Brain pericyte (primary cell): ENCODE measurements around the gene ARNT2.
A peak's percentile ranks its signal among the peaks of the same experiment; 100 is the strongest.

Experiments used
- DNase-seq: peaks from one replicate; pipeline ENCODE4 v3.0.0-alpha.2; 2012; ENCODE audit warnings: low read depth, low spot score

The ARNT2 gene

DNA sequence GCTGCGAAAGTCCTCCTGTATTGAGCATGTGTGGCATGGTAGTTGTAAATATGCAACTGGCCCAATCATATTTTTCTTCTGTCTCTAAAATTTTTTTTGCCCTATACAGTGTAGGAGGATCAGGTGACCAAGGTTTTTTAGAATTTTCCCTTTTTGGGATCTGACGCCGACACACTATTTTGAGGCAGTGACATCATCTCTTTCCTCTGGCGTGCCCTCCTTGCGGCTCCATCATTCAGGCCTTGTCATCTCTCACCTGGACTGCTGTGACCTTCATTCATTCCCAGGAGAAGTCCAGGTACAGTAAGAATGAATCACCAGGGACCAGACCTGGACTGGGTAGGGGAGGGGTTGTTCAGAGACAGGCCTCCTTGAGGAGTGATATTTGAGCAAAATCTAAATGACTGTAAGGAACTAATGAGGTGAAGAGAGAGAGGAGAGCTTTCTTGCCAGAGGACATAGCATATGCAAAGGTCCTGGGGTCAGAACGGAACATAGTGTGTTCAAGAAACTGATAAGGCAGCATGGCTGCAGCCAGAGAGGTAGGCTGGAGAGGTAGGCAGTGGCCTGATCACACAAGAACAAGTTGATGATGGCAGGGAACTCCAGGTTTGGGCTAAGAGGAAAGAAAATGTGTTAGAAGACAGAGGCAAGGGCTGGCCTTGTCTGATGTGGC is 38.7 kb downstream of the ARNT2 start:
- no peak for DNase-seq

DNA sequence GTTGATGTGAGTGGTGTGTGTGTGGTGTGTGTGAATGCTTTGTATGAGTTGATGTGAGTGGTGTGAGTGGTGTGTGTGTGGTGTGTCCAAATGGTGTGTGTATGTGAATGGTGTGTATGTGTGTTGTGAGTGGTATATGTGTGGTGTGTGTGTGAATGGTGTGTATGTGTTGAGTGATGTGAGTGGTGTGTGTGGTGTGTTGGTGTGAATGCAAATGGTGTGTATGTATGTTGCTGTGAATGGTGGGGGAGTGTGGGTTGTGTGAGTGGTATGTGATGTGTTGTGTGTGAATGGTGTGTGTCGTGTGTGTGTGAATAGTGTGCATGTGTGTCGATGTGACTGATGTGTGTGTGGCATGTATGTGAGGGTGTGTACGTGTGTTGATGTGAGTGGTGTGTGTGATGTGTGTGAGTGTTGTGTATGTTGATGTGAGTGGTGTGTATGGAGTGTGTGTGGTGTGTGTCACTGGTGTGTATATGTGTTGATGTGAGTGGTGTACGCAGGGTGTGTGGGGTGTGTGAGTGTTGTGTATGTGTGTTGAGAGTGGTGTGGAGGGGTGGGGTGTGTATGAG is 40.6 kb downstream of the ARNT2 start:
- no peak for DNase-seq

DNA sequence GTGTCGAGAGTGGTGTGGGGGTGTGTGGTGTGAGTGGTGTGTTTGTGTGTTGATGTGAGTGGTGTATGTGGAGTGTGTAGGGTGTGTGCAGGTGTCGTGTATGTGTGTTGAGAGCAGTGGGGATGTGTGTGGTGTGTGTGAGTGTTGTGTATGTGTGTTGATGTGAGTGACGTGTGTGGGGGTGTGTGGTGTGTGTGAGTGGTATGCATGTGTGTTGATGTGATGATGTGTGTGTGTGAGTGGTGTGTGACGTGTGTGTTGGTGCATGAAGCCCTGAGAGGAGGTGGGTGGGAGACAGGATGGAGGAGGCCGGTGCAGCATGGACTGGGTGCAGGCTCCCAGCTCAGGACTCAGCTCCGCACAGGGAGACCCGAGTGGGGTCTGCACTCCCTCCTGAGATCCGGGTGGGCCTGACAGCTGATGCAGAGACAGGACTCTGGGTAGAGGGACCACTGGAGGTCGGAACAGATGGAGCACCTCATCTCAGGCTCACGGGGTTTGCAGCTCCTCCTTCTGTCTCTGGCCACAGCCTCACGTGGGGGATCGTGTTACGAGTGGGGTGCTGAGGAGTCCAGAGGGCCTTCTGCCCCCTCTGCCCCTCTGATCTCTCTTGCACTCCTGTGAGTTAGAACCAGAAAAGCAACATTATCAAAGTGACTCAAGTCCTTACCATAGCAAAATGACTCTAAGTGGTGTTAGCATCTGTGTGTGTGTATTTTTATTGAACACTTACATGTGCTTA is 41.3 kb downstream of the ARNT2 start:
- DNase-seq: no peak

DNA sequence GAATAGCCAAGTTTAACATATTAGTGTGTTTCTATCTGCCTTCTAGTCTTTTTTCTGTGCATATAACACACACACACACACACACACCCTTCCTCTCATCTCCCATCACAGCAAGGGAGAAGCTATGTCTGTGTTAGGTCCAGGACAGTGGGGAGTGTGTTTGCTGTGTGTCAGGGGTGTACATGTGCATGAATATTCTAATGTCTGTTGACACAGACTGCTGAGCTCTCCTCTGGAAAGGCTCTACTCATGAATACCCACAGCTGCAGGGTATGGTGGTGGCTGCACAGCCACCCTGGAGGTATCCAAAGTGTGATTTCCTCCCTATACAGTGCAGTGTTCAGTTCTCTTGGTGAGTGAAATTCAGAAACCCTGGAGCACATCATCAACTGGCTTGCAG is 42.9 kb downstream of the ARNT2 start:
- DNase-seq: no peak

DNA sequence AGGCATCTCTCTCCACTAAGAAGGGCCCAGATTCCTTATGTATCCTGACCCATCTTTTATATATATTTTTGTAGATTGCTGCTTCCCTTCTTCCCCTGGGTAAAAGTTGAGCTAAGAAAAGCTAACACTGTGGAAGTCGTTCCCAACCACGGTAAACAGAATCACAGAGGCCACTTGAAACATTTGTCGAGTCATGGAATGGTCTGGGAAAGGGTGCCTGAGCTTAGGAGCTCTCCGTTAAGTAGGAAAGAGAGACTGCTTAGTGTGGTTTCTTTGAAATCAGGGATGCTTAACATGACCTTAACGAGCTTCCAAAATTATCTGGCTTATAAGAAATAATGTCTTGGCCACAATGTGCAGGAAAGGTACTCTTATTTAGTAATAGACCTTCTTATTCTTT is 45.6 kb downstream of the ARNT2 start:
- no peak for DNase-seq

DNA sequence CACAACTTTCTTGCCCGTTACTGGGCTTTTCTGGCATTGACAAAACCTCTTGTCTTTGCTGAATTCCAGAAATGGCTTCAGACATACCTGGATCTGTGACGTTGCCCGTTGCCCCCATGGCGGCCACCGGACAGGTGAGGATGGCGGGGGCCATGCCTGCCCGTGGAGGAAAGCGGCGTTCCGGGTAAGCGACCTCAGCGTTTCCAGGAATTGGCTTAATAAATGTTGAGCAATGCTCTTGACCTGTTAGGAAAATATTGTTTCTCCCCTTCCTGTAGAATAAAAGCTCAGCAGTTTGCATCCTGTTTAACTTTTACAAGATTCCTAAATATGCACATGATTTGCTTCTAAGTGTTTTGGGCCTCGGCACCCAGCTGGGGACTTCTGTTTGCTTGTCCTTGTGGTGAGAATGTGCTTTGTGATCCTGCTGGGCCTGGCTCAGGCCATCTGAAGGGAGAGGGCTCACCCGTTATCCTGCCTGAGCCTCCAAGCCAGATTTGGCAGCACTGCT is 46.7 kb downstream of the ARNT2 start:
- peak; percentile 85 for DNase-seq

DNA sequence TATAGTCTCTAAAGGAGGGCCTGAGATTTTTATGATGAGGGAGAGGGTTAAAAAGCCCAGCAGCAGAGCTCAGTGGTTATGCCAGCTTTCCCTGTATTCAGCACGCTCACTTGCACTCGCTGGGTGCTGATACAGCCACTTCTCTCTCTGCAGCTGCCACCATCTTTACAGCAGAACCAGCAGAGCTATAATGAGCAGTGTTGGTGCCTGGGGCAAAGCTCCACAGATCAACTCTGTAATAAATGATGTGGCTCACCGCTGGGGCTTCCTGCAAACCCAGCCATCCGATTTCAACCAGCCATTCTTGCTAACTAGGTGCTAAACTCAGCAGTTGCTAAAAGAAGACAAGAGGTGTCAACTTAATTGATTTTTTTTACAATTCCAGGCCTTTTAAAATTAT is 48.0 kb downstream of the ARNT2 start:
- no peak for DNase-seq

DNA sequence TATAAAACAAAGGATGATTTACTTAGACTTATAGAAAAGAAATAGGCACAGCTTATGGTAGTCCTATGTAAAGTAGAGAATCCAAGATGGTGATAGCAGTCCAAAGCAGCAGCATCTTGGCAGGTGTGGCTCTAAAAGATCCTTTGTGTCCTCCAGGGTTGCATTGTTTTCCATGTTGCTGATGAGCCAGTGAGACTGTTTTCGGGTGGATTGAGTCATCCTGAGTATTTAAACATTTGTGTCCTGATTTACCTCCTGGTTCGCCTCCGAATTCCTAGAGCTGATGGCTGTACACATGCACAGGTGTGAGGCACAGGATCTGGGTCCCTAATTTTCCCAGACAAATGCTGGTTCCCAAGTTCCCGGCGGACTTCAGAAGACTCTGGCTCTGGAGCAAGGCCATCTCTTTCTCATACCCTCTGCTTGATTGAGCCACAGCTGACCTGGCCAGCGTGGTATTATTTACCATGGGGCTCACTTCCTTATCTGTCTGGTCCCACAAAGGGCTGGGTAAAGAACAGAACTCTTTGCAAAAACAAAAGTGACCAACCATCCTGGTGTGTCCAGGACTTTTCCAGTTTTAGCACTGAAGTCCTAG is 51.0 kb downstream of the ARNT2 start:
- no peak for DNase-seq

DNA sequence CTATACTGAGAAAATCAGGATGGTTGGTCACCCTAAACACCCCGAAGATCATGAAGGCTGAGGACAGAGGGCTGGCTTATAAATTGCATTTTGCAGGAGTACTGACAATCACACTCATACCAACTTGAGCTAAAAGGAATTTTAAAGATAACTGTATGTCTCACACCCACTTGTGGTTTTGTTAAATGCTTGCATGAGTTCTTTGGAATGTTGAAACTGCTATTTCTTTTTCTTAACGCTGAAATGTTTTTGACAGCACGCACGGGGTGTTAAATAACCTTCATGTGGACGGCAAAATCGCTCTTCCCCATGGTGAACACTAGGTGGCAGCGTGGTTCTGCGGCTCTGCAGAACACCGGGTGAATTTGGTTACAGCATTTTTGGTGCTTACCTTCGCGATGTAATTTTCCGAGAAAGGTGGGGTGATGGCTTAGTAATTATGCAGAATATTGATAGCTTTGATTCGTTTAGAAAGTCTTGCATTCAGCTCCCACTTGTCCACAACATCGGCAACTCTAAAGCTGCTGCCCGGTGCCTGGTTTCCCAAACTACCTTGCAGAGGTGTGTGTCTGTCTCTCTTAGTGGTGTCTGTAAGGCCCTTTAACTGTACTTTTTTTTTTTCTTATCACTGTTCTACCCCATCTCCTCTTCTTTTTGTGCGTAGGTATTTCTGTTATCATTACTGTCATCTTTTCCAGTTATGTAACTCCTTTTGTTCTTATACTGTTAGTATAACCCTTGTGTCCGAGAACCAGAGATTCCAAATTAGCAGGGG is 51.7 kb downstream of the ARNT2 start:
- DNase-seq: peak; percentile 67

DNA sequence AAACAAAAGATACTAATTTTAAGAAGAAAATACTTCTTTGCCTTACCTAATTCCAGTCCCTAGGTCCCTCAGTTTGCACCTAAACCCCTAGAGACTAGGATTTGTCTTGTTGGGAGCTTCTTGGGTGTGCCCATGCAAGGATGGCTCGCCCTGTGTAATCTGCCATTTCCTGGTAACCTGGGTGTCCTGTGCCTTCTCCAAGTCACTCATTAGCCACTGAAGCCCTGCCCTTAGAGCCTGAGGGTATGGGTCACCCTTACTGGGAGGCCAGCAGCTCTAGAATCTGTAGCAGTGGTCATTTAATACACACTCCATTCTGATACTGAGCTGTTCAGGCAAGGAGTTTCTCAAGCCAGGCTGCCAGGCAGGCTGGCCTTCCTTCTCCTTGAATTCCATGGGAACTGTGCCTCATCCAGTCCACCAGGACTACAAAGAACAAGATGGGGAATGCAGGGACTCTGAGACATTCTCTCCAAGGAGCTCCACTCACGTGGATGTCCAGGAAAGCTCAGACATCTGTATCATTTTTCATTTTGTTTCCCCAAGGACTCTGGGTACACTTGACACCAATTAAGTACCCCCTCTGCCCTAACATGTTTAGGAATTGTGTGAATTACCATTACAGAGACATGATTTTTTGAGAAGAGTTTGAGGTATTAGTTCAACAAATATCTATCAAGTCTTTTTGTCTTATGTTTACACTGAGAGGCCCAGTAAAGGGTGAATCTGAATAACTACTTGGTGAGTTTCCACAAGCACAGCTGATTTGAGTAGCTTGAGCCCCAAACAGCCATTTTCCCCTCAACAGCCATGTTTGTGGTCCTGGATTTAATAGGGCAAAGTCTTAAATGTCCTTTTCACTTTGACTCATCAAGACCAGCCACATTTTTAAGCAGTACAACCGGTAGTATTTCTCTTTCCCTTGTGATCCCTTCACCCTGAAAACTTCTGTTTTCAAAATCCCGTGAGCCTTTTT is 52.6 kb downstream of the ARNT2 start:
- no peak for DNase-seq

DNA sequence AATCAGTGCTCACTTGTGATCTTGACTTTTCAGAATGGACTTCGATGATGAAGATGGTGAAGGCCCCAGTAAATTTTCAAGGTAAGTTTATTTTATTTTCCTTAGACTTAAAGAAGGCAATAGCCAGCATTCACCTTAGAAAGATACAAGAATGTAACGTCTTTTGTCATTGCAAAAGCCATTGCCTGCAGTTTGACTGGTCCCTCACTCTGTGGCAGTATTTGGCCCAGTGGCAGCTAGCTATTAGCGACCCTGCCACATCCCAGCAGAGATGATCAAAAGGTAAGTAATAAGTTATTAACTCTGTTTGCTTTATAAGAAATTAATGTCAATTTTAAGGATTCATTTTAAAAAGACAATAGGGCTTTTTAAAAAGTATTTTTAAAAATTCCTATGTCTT is 53.7 kb downstream of the ARNT2 start:
- no peak for DNase-seq

DNA sequence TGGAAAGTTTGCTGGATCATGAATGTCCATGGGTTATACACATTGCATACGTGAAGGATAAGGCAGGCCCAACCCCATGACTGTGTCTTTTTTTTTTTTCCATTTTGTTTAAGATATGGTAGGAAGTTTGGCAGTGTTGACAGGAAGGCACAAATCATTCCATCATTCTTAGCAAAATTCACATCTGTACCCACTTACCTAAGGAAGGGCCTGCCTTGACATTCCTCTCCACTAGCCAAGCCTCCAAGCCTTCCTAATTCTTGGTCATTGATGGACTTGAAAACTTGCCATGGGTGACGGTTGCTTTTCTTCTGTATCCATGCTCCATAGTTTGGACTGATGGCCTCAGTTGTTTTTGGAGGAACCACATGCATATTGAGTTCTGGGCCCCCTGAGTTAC is 54.4 kb downstream of the ARNT2 start:
- DNase-seq: no peak

DNA sequence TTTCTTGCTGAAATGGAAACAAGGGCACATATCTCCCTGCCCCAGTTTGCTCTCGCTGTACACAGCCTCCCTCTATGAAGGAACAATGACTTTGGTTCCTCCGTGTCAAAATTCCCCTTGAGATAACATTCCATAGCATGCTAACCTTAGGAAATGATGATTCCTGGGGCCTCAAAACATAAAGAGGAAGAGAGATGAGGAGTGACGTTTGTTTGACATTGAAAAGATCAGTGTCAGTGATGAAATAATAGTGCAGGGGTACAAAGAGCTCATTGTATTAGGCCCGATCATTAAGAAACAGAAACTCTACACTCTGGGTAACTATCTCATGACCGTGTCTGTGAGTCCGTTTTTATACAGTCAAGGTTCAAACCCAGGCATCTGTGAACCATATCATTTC is 55.2 kb downstream of the ARNT2 start:
- DNase-seq: no peak

DNA sequence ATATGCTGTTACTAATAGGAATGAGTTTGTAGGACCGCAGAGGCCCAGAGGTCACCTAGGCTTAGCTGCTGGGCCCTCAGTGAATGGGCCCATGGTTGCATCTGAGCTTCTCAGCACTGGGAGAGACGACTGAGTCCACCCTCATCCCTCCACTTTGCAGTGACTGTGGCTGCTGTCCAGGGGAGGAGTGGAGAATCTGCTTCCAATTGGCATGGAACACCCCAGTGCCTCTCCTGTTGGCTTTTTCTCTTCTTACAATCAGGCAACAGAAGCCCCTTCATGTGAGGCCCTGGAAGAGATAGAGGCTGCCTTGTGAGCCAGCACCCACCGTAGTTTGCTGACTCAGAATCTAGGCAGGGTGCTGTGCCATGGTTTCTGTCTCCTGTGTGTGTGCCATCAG is 55.6 kb downstream of the ARNT2 start:
- no peak for DNase-seq

DNA sequence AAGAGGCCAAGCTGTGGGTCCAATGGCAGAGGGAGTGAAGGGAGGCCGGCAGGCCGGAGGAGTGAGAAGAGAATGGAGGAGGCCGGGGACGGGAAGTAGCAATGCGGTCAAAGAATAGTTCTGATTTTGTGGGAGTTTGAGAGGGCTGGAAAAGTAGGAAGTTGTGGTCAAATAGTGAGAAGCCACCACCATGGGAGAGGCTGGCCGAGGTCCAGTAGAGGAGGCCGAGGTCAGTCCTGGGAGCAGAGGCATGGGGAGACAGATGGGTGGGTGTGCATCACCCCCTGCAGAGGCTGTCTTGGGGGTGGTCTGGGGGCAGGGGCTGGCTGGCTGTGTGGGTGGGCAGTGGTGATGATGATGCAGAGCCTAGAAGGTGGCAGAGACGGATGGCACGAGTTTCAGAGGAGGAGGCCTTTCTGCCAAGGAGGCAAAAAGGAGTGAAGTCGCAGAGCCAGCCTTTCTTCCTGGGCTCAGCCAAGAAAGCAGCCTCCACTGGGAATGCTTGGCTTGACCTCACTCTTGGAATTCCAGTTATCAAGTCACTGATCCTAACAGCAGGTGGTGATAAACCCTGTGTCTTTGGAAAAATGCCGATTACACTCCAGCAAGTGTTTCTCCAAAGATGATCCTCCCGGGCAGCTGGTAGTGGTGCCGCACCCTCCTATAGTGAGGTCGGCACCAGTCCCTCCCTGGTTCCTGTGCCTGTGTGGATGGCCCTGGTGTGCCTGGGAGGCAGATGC is 57.3 kb downstream of the ARNT2 start:
- DNase-seq: no peak

DNA sequence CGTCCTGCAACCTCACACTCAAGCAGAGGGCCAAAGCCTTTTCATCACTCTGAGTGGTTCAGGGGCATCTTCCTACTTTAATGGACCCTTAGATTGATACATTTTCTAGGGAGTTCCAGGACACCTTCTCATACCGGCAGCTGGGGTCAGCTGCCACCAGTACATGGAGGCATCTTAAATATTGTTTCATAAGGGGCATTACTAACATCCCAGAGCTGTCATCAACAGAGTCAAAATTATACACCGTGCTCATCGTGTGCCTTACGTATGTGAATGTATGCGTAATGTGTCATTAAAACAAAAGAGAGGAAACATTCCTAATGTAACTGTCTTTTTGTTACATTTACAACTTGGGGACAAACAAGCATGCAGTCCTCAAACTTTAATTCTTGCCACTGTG is 57.9 kb downstream of the ARNT2 start:
- DNase-seq: no peak

DNA sequence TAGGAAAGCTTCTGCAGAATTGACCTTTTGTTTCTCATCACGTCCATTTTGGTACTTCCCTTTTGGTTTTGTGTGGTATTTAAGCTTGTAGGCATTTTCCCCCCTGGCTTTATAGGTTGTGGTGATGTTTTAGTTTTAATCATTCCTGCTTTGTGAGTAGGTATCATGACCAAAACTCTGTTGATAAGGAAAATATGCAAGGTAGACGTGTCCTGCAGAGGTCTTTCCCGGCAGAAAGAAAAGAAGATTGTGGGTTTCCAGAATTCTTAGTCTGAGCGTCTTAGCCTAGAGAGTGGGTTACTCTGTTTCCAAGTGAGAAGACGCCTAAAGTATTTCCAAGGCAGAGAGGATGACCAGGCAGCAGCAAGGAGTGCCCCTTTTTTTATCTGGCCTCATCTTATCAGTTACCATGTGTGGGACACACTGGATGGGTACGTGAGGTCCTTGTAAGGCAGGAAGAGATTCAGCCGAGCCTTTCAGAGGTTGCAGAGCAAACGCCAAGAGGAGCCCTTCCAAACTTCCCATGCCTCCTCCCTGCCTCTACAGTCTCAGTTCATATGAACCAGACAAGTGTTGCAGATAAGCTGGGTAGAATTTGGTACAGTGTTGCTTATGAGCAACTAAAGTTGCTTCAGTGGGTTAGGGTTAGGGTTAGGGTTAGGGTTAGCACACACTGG is 58.8 kb downstream of the ARNT2 start:
- DNase-seq: no peak

DNA sequence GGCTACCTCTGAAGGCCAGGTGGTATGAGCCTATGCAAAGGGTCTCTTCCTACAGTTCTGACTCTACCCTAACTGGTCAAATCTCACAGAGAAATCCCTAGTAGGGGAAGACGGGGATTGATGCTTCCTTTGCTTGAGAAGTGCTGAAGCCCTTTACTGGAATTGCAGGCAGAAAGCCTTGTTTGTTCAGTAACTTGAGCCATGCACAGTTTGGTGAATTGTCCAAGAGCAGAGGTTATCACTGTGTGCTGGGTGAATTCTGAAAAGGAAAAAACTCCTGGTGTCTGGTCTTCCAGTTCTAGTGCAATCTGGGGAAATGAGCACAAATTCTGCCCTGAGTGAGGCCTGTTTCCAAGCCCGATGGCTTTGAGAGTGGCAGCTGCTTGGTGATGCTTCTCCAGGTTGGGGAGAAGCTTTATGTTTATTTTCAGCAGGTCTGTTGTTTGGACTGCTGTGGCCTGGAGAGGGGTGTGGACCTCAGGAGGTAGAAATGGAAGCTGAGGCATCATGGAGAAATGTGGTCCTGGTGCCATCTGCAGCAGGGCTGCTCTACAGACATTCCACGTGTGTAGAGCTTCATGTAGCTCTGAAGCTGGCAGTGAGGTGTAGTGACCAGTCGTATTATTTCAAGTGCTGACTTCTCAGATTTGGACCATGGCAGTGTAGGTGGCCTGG is 60.9 kb downstream of the ARNT2 start:
- DNase-seq: no peak

DNA sequence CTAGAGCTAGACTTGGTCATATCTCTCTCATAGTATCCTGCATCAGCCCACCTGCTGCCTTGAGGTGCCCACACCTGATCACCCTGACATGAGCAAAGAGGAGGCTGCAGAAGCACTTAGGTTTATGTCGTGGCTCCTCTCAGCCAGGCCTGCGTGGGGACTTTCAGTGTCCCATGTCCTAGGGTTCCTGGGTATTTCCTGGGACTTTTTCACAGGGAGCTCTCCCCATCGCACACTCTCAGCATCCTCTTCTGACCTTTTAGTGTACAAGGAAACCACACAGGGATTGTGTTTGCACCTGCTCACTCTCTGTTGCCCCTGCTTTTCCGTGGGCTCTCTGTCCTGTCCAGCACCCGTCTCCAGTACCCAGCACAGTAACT is 61.4 kb downstream of the ARNT2 start:
- DNase-seq: no peak
